HEK293 (cell line): Measurements from ENCODE around the gene NEK6.
A peak's percentile ranks its signal among the peaks of the same experiment; 100 is the strongest.

Experiments used
- CTCF ChIA-PET: fragments of 350-600 bp; formaldehyde crosslinking; extraction: SDS; loops from one replicate; lab custom pipeline; 2021; ENCODE audit warnings: antibody characterized with exemption; lab: Yijun Ruan, JAX
- POLR2A ChIA-PET: fragments of 300-600 bp; formaldehyde crosslinking; extraction: SDS; loops from one replicate; lab custom pipeline; 2020; ENCODE audit warnings: antibody characterized with exemption, inconsistent platforms; lab: Yijun Ruan, JAX
- H3K27ac ChIP-seq: fragments of 200-500 bp; sonication (Bioruptor generic); 2 replicates; pipeline ENCODE4 v1.5.1; 2014; ENCODE audit warnings: low read depth, low read length, control low read depth, inconsistent platforms; ENCODE audit errors: extremely low read depth
- H3K36me3 ChIP-seq, 2 experiments: fragments of 200-500 bp in 1 of 2; sonication (Bioruptor generic) in 1 of 2; 1 replicate in 1 of 2; 2 replicates in 1 of 2; pipeline ENCODE4 v1.5.1; 2014 to 2017; ENCODE audit warnings: inconsistent platforms in 2 of 2, low read length in 2 of 2; ENCODE audit not compliant: control insufficient read depth in 2 of 2, insufficient read depth in 1 of 2
- H3K4me1 ChIP-seq: fragments of 200-500 bp; sonication (Bioruptor generic); 2 replicates; pipeline ENCODE4 v1.5.1; 2014; ENCODE audit warnings: mild to moderate bottlenecking, low read length, inconsistent platforms; ENCODE audit not compliant: control insufficient read depth, insufficient read depth
- H3K4me3 ChIP-seq: 2 replicates; pipeline ENCODE4 v1.5.1; 2011; ENCODE audit warnings: low read depth, mild to moderate bottlenecking, control low read depth, low read length, moderate library complexity
- H3K9me3 ChIP-seq: fragments of 200-500 bp; sonication (Bioruptor generic); 2 replicates; pipeline ENCODE4 v1.5.1; 2014; ENCODE audit warnings: low read depth, low read length, inconsistent platforms; ENCODE audit not compliant: control insufficient read depth, insufficient read depth
- HOXA7 ChIP-seq: sonication (generic); formaldehyde crosslinking; IDR thresholded peaks from 2 replicates; pipeline ENCODE4 v1.8.1; 2022; ENCODE audit warnings: missing genetic modification reagents, borderline replicate concordance
- IKZF3 ChIP-seq: fragments of 450-650 bp; IDR thresholded peaks from 2 replicates; pipeline ENCODE4 v1.5.0; 2018; ENCODE audit warnings: missing biosample characterization, mild to moderate bottlenecking, missing genetic modification characterization, moderate library complexity
- SCRT2 ChIP-seq: fragments of 450-650 bp; formaldehyde crosslinking; IDR thresholded peaks from 2 replicates; pipeline ENCODE4 v1.5.1; 2016; ENCODE audit warnings: missing biosample characterization, missing genetic modification characterization
- ZBTB20 ChIP-seq: fragments of 450-650 bp; formaldehyde crosslinking; IDR thresholded peaks from 2 replicates; pipeline ENCODE4 v1.5.1; 2016; ENCODE audit warnings: missing biosample characterization, missing genetic modification characterization
- ZNF473 ChIP-seq: fragments of 450-650 bp; formaldehyde crosslinking; IDR thresholded peaks from 2 replicates; pipeline ENCODE4 v1.5.1; 2017; ENCODE audit warnings: missing biosample characterization, missing genetic modification characterization
- ZNF488 ChIP-seq: fragments of 450-650 bp; formaldehyde crosslinking; IDR thresholded peaks from 2 replicates; pipeline ENCODE4 v1.5.1; 2016; ENCODE audit warnings: missing biosample characterization, missing genetic modification characterization
- ZNF501 ChIP-seq: fragments of 450-650 bp; formaldehyde crosslinking; IDR thresholded peaks from 2 replicates; pipeline ENCODE4 v1.5.1; 2016; ENCODE audit warnings: missing biosample characterization, missing genetic modification characterization
- ZNF600 ChIP-seq: fragments of 450-650 bp; formaldehyde crosslinking; IDR thresholded peaks from 2 replicates; pipeline ENCODE4 v1.5.1; 2016; ENCODE audit warnings: missing biosample characterization, missing genetic modification characterization
- ZNF707 ChIP-seq: fragments of 450-650 bp; formaldehyde crosslinking; IDR thresholded peaks from 2 replicates; pipeline ENCODE4 v1.5.1; 2016; ENCODE audit warnings: missing biosample characterization, missing genetic modification characterization
- TF ChIP-seq, protein P1 (sequence below): fragments of 450-650 bp; formaldehyde crosslinking; IDR thresholded peaks from 2 replicates; pipeline ENCODE4 v1.5.1; 2016; ENCODE audit warnings: missing biosample characterization, missing genetic modification characterization
- TF ChIP-seq, protein P2 (sequence below): fragments of 450-650 bp; formaldehyde crosslinking; IDR thresholded peaks from 2 replicates; pipeline ENCODE4 v1.5.1; 2017; ENCODE audit warnings: missing biosample characterization, missing genetic modification characterization

NEK6 gene

GRCh38 chr9:124366476-124367220, 108.9 kb downstream of the NEK6 start (continued):
- TF ChIP-seq ZNF488 (tag by site-specific recombination): no peak
- TF ChIP-seq SCRT2 (tag by site-specific recombination): peak; percentile 89
- TF ChIP-seq ZBTB20 (tag by site-specific recombination): no peak

GRCh38 chr9:124368692-124369091, 110.9 kb downstream of the NEK6 start:
- POLR2A ChIA-PET: no interaction called here
- H3K4me3 ChIP-seq: no peak overlapping the region
- H3K27ac ChIP-seq: no peak overlapping the region
- H3K4me1 ChIP-seq: peaks cover 2% of the 10 kb centered on the region; the same call in 1 of the 2 replicates
- peaks cover 0 to 3% of the 10 kb centered on the region in 2 experiments; a peak in 1 of 3 replicates for H3K36me3 ChIP-seq
- CTCF ChIA-PET: interaction anchor here (0.7 to 1.3 kb wide), 2 partner anchors 10 to 19 kb away, joined by 3 to 5 read pairs; no protein-coding TSS in a partner anchor
- TF ChIP-seq ZNF501 (tag by site-specific recombination) (no peak), ZNF707 (tag by site-specific recombination) (no peak)
- TF ChIP-seq, protein P1, sequence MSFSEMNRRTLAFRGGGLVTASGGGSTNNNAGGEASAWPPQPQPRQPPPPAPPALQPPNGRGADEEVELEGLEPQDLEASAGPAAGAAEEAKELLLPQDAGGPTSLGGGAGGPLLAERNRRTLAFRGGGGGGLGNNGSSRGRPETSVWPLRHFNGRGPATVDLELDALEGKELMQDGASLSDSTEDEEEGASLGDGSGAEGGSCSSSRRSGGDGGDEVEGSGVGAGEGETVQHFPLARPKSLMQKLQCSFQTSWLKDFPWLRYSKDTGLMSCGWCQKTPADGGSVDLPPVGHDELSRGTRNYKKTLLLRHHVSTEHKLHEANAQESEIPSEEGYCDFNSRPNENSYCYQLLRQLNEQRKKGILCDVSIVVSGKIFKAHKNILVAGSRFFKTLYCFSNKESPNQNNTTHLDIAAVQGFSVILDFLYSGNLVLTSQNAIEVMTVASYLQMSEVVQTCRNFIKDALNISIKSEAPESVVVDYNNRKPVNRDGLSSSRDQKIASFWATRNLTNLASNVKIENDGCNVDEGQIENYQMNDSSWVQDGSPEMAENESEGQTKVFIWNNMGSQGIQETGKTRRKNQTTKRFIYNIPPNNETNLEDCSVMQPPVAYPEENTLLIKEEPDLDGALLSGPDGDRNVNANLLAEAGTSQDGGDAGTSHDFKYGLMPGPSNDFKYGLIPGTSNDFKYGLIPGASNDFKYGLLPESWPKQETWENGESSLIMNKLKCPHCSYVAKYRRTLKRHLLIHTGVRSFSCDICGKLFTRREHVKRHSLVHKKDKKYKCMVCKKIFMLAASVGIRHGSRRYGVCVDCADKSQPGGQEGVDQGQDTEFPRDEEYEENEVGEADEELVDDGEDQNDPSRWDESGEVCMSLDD (tag by site-specific recombination): no peak
- TF ChIP-seq, protein P2, sequence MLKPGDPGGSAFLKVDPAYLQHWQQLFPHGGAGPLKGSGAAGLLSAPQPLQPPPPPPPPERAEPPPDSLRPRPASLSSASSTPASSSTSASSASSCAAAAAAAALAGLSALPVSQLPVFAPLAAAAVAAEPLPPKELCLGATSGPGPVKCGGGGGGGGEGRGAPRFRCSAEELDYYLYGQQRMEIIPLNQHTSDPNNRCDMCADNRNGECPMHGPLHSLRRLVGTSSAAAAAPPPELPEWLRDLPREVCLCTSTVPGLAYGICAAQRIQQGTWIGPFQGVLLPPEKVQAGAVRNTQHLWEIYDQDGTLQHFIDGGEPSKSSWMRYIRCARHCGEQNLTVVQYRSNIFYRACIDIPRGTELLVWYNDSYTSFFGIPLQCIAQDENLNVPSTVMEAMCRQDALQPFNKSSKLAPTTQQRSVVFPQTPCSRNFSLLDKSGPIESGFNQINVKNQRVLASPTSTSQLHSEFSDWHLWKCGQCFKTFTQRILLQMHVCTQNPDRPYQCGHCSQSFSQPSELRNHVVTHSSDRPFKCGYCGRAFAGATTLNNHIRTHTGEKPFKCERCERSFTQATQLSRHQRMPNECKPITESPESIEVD (tag by site-specific recombination): peak; percentile 20; the same call in 1 of the 2 replicates
- TF ChIP-seq, all 188 proteins: peak for 1
- H3K9me3 ChIP-seq: no peaks in the 10 kb centered on the region

DNA sequence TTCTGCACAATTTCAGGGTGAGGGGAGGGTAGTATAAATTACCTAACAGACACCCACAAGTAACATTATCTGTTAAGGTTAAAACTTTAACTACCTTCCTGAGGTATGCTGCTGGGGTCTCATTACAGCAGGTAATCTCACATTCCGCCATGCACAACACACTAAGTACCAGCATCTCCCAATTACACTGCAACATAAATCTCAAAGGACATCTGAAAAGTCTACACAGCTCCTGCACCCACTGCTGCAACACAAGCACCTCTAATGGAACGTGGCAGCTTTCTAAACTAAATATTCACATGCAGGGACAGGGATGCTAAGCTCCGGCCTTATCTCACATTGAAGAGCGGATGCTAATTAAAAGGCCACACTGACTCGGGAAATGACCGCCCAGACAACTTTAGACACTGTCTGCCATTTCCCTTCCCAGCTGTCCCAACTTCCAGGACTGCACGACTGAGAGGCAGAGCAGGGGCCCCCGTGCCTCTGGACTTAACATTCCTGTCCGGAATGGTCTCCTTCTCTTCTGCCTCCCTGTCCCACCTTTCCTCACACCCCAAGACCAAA, 111.6 kb downstream of the NEK6 start:
- TF ChIP-seq IKZF3 (tag by site-specific recombination) (0 out of 2 replicates have a peak, but pooled peaks have one; percentile 18), ZNF600 (tag by site-specific recombination) (0 out of 2 replicates have a peak, but pooled peaks have one; percentile 8), ZNF473 (tag by site-specific recombination) (no peak), HOXA7 (CRISPR knock-in tag) (no peak)
- Histone ChIP-seq H3K4me3 (no peak overlapping the region), H3K27ac (no peak overlapping the region), H3K4me1 (peaks cover 2% of the 10 kb centered on the region; the same call in 1 of the 2 replicates), H3K36me3 (no peaks in the 10 kb centered on the region), H3K9me3 (no peaks in the 10 kb centered on the region)
- ChIA-PET CTCF (interaction anchor here (1.3 kb wide), 1 partner anchor 18 kb away, joined by 3 read pairs; no protein-coding TSS in a partner anchor), POLR2A (no interaction called here)
